Activated T-cell treated with anti-CD3 and anti-CD28 coated beads, Interleukin-2, amount 50 U/mL, for 48 hours (primary cell): ENCODE data around the gene FLT3.
"Not testable (repeated sequence)": the region's sequence is repeated elsewhere in the genome, so short reads cannot be mapped to it uniquely, and the experiment has no call there.

Experiments used
- DNase-seq, 2 experiments: peaks; one replicate each; pipeline ENCODE4 v3.0.0-alpha.2; 2020

FLT3 gene

DNA sequence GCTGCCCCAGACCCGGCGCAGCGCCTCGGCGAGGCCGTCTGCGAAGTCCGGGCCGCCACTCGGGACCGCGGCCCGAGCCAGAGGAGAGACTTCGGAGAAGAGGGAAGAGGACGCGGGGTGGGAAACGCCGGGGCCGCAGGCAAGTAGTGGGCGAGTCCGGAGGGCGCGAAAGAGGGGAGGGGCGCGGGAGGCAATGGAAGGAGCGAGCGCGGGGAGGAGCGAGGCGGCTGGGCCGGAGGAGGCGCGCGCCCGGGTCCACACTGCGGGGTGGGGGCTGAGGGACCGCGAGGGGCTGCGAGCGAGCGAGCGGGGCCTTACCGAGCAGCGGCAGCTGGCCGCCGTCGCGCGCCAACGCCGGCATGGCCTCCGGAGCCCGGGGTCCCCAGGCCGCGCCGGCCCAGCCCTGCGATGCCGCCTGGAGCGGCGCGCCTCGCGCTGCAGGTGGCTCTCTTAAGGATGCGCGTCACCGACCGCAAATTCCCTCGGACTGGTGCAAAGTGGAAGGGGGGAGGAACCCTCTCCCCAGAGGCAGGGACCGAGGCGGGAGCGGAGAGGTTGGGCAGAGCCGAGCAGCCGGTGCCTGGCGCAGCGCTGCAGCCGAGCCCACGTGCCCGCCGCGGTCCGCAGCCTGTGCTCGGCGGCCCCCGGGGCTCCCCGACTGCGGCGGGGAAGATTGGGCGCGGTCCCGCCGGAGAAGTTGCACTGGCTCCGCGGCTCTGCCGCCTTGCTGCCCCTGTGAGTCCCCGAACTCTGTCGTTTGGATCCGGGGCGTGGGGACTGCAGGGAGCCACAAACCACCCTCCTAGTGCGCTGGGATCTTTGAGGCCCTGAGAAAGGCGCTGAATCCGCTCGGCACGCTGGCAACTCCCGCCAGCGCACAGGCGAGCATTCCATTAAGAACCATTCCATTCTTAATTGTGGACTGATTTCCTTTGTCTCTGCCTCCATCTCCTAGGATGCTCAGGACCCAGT, at the start of gene FLT3:
Gene FLT3 (minus strand): TSS at position 427 of the 972 bp plus-strand sequence. CDS start 66 bp downstream, at position 361.
- DNase-seq: peak; percentile 50 to 60

DNA sequence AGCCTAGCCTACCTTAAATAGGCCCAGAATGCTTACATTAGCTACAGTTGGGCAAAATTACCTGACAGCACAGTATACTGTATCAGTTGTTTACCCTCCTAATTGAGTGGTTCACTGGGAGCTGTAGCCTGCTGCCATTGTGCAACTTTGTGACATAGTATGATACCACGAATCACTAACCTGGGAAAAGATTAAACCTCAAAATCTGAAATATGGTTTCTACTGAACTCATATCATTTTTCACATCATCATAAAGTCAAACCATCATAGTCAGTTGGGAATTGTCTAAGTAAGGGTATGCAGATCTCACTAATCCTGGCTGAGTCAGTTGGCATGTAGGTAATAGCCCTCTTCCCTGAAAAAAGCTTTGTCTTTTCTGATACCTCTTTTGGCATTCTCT, 47.1 kb upstream of the FLT3 start:
- no peak for DNase-seq

DNA sequence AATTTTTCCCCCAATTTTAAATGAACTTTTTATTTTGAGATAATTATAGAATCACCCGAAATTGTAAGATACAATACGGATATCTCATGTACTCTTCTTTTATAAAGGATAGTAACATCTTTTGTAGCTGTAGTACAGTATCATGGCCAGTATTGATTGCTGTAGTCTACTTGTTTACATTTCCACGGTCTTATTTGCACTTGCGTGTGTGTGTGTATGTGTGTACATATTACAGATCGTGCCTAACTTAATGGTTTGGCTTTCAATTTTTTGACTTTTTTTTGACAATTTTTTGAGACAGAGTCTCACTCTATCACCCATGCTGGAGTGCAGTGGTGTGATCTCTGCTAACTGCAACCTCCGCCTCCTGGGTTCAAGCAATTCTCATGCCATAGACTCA, 44.7 kb upstream of the FLT3 start:
- DNase-seq: no peak

DNA sequence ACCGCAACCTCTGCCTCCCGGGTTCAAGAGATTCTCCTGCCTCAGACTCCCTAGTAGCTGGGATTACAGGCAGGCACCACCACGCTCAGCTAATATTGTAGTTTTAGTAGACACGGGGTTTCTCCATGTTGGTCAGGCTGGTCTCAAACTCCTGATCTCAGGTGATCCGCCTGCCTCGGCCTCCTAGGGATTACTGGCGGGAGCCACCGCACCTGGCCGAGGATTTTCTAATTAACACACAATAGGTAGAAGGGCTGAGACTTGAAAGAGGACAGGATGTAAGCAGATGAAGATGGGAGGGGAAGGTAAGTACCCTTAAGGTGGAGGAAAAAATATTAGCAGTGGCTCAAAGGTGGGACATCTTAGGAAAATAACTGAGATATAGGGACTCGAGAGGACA, 41.2 kb upstream of the FLT3 start:
- not testable (repeated sequence) for DNase-seq

DNA sequence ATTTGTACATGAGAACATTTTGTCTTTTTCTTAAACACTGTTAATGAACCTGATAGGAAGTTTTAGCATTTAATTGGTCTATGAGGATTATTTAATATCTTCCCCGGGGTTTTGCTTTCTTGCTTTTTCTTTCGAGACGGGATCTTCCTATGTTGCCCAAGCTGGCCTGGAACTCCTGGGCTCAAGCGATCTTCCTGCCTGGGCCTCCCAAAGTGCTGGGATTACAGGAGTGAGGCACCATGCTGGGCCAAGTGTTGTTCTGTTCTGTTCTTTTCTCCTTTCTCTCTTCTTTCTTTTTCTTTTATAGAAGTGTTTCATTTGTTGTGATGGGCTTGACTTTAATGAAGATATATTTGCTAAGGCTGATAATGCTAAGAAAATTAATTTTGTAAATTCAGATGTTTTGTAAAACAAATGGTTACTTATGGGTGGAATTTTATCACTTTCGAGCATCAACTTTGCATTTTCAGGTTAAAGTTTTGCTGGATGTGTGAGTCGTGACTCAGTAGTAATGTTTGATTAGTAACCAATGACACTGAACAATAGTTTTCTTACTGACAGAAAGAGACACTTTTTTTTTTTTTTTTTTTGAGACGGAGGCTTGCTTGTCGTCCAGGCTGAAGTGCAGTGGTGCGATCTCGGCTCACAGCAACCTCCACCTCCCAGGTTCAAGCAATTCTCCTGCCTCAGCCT, 40.2 kb upstream of the FLT3 start:
- DNase-seq: no peak

DNA sequence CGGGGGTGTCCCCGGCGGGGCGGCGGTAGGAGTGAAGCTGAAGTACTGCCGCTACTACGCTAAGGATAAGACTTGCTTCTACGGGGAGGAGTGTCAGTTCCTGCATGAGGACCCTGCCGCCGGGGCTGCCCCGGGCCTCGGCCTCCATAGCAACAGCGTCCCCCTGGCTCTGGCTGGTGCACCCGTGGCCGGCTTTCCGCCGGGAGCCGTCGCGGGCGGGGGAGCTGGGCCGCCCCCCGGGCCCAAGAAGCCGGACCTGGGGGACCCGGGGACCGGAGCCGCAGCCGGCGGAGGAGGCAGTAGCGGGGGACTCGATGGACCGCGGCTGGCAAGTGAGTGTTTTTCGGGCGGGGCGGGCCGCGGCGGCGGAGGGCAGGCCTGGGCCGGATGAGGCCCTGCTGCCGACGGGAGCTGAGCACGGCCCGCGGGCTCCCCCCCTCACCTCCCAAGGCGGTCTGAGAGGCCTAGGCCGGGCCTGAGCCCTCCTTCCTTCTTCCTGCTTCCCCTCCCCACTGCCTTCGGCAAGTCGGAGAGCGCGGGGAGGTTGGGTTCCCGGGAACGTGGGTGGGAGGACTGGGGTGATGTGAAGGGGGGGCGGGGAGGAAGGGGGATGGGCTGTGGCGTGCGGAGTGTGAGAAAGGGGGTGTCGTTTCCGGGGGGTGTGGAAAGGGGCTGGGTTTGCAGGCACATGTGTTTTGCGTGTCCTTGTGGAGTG, 38.5 kb upstream of the FLT3 start:
- peak; percentile 90 for DNase-seq

DNA sequence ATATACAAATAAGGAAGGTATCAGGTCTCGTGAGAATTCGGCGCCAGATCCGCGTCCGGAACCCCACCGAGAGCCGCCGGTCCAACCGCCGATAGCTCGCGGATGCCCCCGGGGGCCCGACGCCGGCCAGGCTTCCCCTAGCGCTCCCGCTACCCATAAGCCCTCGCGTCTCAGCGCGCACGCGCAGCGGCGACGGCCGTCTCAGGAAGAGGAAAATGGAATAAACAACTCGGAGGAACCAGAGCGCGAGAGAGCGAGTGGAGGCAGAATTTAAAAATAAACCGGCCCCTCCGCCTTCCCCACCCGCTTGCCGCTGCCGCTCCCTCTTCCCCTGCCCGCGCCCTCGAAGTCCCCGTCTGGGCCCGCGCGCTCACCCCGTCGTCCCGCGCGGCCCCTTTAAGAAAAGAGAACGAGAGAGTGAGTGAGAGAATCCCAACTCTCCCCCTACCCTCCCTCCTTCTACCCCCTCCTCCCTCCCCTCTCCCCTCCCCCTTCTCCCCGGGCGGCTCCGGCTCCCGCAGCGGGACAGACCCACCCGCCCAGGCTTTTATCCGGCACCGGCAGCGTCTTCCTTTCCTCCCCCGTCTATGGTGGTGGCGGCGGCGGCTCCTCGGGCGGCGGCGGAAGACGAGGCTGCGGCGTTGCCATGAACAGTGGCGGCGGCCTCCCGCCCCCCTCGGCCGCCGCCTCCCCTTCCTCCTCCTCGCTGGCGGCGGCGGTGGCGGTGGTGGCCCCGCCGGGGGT, 37.8 kb upstream of the FLT3 start, which contains the start of gene PAN3:
Gene PAN3 (plus strand): TSS at position 534 of the 744 bp plus-strand sequence. CDS start 113 bp downstream, at position 647.
- DNase-seq: peak; percentile 93

DNA sequence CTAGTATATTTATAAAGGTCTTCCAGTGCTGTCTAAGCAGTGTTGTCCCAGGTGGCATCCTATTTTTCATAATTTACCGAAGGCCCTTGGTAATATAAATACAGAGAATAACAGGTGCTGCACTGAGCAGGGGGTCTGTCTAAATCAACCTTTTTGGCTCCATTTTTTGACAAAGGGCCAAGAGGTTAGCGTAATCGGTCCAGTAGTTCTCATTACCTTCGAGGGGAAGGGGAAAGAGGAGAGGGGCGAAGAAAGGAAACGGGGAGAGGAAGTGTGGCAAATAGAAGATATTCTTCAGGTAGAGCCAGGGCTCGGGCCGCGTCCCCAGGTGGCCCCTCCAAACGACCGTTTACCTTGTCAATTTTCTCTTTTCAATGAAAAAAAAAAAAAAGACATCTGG, 37.2 kb upstream of the FLT3 start:
- no peak for DNase-seq

DNA sequence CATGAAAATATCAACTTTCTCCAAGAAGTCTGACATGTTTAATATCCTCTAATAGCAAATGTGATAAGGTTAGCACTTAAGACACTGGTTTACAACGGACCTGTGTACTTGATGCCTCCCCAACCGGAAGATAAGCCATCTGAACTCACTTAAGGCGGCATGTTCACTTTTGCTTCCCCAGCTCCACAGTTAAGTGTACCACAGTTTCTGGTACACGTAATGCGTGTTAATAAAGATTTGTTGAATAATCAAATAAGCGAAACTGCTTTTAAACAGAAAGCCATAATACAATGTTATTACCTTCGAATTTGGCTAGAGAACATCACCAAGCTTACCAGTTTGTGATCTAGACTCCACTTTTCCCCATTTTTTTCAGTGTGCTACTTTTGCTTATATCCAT, 36.5 kb upstream of the FLT3 start:
- DNase-seq: no peak

DNA sequence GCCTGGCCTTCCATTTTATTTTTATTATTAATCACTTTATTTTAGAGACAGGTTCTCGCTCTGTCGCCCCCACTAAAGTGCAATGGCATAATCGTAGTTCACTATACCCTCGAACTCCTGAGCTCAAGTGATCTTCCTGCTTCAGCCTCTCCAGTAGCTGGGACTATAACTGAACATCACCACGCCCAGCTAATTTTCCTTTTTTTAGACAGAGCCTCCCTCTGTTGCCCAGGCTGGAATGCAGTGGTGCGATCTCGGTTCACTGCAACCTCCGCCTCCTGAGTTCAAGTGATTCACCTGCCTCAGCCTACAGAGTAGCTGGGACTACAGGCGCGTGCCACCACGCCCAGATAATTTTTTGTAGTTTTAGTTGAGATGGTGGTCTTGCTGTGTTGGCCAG, 31.3 kb upstream of the FLT3 start:
- DNase-seq: no peak

DNA sequence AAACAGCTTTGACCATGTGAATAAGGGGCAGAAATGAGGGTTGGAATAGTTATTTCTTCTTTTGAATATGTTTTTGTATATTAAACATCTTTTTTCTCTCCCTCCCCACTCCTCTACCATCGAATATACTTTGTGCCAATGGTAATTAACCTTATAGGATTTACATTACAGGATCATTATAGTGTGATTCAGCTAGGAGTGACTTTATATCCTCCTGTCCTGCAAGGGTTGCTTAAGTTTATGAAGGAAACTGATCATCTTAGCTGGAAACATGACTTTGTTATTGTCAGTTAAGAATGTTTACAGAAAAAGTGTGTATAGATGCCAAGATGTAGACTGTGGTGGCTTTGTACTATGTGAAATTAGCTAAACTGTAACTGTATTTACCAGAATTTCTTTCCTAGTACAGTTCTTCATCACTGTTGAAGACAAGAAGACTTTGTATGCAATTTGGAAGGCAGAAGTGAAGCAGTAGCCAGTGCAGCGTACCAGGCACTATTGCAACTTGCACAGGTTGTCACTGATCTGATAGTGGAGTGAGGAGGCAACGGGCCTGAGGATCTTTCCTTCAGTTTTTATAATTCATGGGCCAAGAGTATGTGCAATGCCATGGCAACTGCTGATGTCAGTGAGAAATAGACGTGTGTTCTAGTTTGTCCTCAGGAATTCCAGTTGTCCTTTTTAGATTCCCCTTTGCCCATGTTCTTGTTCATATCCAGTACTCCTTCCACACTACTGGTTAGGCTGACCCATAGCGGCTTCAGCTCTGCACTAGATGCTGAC, 29.7 kb upstream of the FLT3 start:
- no peak for DNase-seq

DNA sequence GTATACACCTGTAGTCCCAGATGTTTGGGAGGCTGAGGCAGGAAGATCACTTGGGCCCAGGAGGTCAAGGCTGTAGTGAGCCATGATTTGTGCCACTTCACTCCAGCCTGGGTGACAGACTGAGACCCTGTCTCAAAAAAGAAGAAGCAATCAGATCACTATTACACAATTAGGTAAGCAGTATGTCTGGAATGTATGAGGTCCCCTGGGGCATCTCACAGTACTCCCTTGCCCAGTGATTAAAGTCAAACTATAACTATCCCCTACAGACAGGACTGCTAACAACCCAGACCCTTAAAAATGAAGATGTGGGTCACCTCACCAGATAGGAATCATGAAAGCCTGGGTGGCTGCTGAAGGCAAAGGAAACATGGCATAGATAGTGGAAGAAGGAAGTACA, 28.6 kb upstream of the FLT3 start:
- DNase-seq: no peak

DNA sequence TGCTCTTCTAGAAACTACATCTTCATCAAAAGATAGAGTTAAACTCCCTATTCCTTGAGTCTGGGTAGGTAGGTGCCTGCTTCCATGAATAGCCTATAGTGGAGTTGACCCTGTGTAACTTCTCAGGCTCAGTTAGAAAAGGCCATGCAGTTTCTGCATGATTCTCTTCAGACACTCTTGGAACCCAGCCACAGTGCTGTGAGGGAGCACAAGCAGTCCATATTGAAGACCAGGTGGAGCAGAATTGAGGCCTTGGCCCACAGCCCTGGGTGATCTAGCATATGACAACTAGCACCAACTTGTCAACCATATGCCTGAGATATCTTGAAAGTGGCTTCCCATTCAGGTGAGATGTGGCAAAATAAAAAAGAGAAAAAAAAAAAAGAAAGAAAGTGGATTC, 27.7 kb upstream of the FLT3 start:
- no peak for DNase-seq

DNA sequence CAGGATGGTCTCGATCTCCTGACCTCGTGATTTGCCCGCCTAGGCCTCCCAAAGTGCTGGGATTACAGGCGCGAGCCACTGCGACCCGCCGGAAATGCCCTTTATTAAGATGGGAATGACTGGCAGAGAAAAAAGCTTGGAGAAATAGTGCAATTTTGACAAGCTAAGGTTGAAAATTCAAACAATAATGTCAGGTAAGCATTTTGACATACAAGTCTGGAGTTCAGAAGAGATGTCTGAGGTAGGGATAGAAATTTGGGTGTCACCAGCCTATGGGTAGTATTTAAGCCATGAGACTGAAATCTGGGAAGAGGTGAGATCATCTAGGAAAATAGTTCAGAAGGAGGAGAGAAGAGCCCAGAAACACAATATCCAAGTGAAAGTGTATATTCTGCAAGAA, 20.8 kb upstream of the FLT3 start:
- no peak for DNase-seq

DNA sequence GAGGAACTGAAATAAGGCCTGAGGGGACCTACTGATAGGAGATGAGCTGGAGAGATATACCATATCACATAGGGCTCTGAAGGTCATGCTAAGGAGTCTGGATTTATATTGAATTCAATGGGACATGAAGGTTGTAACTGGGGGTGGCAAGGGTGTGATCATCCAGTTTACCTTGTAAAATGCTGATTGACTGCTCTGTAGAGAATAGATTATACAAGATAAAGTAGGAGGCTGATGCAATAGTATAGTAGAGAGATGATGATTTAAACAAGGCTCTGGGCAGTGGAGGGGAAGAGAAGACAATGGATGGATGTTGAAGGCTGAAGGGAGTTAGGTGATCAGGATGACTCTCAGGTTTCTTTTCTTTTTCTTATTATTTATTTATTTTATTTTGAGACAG, 19.9 kb upstream of the FLT3 start:
- DNase-seq: no peak

DNA sequence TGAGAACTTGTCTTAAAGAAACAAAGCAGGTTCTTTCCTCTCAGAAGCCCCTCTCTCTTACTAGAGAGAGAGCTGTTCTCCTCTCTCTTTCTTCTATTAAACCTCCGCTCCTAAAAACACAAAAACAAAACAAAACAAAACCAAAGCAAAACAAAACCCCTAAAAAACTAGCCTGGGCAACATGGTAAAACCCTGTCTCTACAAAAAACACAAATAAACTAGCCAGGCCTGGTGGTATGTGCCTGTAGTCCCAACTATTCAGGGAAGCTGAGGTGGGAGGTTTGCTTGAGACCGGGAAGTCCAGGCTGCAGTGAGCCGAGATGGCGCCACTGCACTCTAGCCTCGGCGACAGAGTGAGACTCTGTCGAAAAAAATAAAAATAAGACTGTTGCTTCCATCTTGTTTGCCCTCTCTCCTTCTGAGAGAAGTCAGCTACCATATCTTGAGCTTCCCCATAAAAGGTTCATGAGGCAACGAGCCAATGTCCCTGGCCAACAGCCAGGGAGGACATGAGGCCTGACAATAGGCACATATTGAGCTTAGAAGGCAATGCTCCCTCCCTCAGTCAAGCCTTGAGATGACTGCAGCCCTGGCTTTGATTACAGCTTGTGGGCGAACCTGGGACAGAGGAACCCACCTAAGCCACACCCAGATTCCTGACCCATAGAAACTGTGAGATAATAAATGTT, 17.5 kb upstream of the FLT3 start:
- no peak for DNase-seq

DNA sequence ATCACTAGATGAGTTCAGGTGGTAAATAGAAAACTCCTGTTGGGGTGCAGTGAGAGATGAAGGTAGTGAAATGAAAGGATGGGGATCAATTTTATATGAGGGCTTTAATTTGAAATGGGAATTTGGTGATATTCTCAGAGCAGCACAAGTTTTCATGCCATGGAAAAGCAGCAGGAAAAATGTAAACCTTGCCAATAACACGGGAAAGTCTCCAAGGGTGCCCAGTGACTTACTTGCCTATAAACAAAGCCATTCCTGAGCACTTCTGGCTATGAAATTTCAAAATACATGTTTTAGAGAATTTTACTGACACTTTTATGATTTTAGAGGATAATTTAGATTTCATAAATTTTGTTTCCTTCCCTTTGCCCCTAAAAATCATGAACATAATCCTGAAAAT, 16.4 kb upstream of the FLT3 start:
- no peak for DNase-seq

DNA sequence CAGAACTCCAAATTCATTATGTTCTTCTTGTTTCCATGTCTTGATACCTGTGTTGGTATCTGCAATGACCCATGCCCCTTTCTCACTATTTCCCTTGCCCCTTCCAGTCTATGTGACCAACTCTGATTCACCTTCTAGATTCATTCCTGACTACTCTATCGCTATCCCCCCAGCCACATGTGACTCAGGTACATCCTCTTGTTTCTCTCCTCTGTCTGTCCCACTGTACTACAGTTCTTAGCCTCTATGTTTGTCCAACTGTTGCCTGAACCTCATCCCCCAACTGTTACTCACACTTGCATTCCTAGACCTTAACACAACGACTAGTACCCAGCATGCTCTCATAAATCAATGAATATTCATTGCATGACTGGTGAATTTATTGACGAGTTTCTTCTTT, 10.0 kb upstream of the FLT3 start:
- no peak for DNase-seq

DNA sequence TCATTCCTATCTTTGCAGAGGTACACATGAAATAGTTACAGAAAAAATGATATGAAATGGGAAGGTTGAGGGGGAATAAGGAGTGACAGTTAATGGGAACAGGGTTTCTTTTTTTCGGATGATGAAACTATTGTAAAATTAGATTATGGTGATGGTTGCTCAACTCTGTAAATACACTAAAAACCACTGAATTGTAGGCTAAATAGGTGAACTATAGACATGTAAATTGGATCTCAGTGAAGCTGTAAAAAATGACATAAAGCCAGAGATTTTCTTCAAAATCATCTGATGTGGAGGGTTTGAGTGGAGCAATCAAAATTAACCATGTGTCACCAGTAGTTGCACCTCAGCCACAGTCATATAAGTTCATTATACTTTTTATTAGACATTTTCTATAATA, 6.6 kb upstream of the FLT3 start:
- no peak for DNase-seq

DNA sequence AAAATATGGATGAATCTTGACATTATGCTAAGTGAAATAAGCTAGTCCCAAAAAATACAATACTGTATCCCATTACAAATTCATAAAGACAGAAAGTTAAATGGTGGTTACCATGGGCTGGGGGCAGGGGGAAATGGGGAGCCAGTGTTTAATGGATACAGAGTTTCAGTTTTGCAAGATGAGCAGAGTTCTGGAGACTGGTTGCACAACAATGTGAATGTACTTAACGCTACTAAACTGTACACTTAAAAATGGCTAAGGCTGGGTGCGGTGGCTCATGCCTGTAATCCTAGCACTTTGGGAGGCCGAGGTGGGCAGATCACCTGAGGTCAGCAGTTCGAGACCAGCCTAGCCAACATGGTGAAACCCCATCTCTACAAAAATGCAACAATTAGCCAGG, 1.5 kb upstream of the FLT3 start:
- not testable (repeated sequence) for DNase-seq
